Left renal pelvis (tissue), 4 donors: ENCODE data around the gene KRTAP10-5. TPM values are rescaled to one million over a fixed set of nuclear protein-coding genes. Genes with fewer than 3 reads are reported as not detected.
"Not testable (repeated sequence)": the region's sequence is repeated elsewhere in the genome, so short reads cannot be mapped to it uniquely, and the experiment has no call there.

Experiments
- DNase-seq, 4 donors: peaks; one replicate each; pipeline ENCODE4 v3.0.0-alpha.2; 2013; ENCODE audit warnings: low read depth in 4 of 4, low spot score in 3 of 4
- polyA plus RNA-seq, 4 donors: library from polyadenylated mRNA; unstranded; fragments of 120-200 nt; gene quantifications; one replicate each; pipeline ENCODE4 v1.2.1, GENCODE V29; 2013; ENCODE audit not compliant: insufficient read length in 4 of 4

KRTAP10-5 gene
- polyA plus RNA-seq, 4 donors = not detected

- DNase-seq = not testable (repeated sequence)
Measured at GRCh38 chr21:44591801-44592130, 11.4 kb upstream of the KRTAP10-5 start.

GRCh38 chr21:44590897-44591800 is 10.7 kb upstream of the KRTAP10-5 start:
- not testable (repeated sequence) for DNase-seq

GRCh38 chr21:44590311-44590721 is 9.9 kb upstream of the KRTAP10-5 start:
- DNase-seq = no peak

GRCh38 chr21:44589586-44590305 is 9.3 kb upstream of the KRTAP10-5 start:
- DNase-seq = no peak

- no peak for DNase-seq
Measured at GRCh38 chr21:44589094-44589493, 8.7 kb upstream of the KRTAP10-5 start.

- no peak for DNase-seq
Measured at GRCh38 chr21:44585892-44586291, 5.5 kb upstream of the KRTAP10-5 start.

GRCh38 chr21:44583800-44584147 is 3.4 kb upstream of the KRTAP10-5 start:
- DNase-seq = no peak

GRCh38 chr21:44583089-44583799 is 2.8 kb upstream of the KRTAP10-5 start:
- peak; percentile 10 to 30 (median 28) for DNase-seq

- DNase-seq = no peak
Measured at GRCh38 chr21:44582055-44582454, 1.7 kb upstream of the KRTAP10-5 start.

- DNase-seq = no peak
Measured at GRCh38 chr21:44581158-44581557, 754 bp upstream of the KRTAP10-5 start.

- DNase-seq = no peak
Measured at GRCh38 chr21:44579833-44580144, 615 bp downstream of the KRTAP10-5 start.

- DNase-seq = no peak
Measured at GRCh38 chr21:44579056-44579832, 1.2 kb downstream of the KRTAP10-5 start.

- DNase-seq = no peak
Measured at GRCh38 chr21:44578371-44579055, 1.9 kb downstream of the KRTAP10-5 start.

GRCh38 chr21:44576025-44576420 is 4.4 kb downstream of the KRTAP10-5 start:
- DNase-seq = no peak

- DNase-seq = no peak
Measured at GRCh38 chr21:44575307-44576024, 4.9 kb downstream of the KRTAP10-5 start.

GRCh38 chr21:44574457-44575306 is 5.7 kb downstream of the KRTAP10-5 start:
- DNase-seq = no peak

- not testable (repeated sequence) for DNase-seq
Measured at GRCh38 chr21:44573630-44574456, 6.6 kb downstream of the KRTAP10-5 start, which contains the start of gene KRTAP10-4. KRTAP10-4 (plus strand) TSS chr21:44573729; CDS start chr21:44573759, 30 bp downstream.
